Astrocyte of the cerebellum (primary cell): Measurements from ENCODE around the gene FREM2.

Experiments used
- DNase-seq: peaks from one replicate; pipeline ENCODE4 v3.0.0-alpha.2; 2011; ENCODE audit warnings: low read depth
- H3K4me3 ChIP-seq: 2 replicates; pipeline ENCODE4 v1.5.1; 2011; ENCODE audit warnings: mild to moderate bottlenecking, low read depth, low read length, moderate library complexity
- CTCF ChIP-seq: IDR thresholded peaks from 2 replicates; pipeline ENCODE4 v1.5.1; 2012; ENCODE audit warnings: low read length, low read depth, moderate library complexity, mild to moderate bottlenecking; ENCODE audit errors: missing control alignments
- in situ Hi-C: cut with HindIII; loops from 2 replicates; pipeline ENCODE4 v1.10.0; 2017; ENCODE audit warnings: low sequenced_read_pairs

The FREM2 gene

GRCh38 chr13:38897521-38897920 lies 210.6 kb downstream of the FREM2 start:
- no peak for TF ChIP-seq CTCF

GRCh38 chr13:38898481-38898880 lies 211.6 kb downstream of the FREM2 start:
- no peak for DNase-seq
- in situ Hi-C loops: no loop called here
- H3K4me3 ChIP-seq: no peak overlapping the region
- no peak for TF ChIP-seq CTCF

More at GRCh38 chr13:38897521-38897920, 210.6 kb downstream of the FREM2 start:
- H3K4me3 ChIP-seq: no peak overlapping the region
- DNase-seq: no peak
- in situ Hi-C loops: no loop called here

GRCh38 chr13:38899571-38899970 lies 212.7 kb downstream of the FREM2 start:
- in situ Hi-C loops: no loop called here
- no peak for TF ChIP-seq CTCF
- DNase-seq: no peak
- H3K4me3 ChIP-seq: no peak overlapping the region

- H3K4me3 ChIP-seq: no peak overlapping the region
- DNase-seq: no peak
- peak; percentile 31 for TF ChIP-seq CTCF
- in situ Hi-C loops: no loop called here
Observed at GRCh38 chr13:38900188-38900587, 213.3 kb downstream of the FREM2 start.

- TF ChIP-seq CTCF: no peak
- no peak for DNase-seq
- in situ Hi-C loops: no loop called here
- no peak overlapping the region for H3K4me3 ChIP-seq
Observed at GRCh38 chr13:38902551-38902950, 215.7 kb downstream of the FREM2 start.

GRCh38 chr13:38905081-38905480 lies 218.2 kb downstream of the FREM2 start:
- in situ Hi-C loops: no loop called here
- TF ChIP-seq CTCF: no peak
- H3K4me3 ChIP-seq: no peak overlapping the region
- DNase-seq: no peak

GRCh38 chr13:38905861-38906260 lies 219.0 kb downstream of the FREM2 start:
- no peak for TF ChIP-seq CTCF
- H3K4me3 ChIP-seq: no peak overlapping the region
- in situ Hi-C loops: no loop called here
- no peak for DNase-seq
